ENCODE results near the gene C10orf71.
A peak's percentile ranks its signal among the peaks of the same experiment; 100 is the strongest.

Gene C10orf71

DNA sequence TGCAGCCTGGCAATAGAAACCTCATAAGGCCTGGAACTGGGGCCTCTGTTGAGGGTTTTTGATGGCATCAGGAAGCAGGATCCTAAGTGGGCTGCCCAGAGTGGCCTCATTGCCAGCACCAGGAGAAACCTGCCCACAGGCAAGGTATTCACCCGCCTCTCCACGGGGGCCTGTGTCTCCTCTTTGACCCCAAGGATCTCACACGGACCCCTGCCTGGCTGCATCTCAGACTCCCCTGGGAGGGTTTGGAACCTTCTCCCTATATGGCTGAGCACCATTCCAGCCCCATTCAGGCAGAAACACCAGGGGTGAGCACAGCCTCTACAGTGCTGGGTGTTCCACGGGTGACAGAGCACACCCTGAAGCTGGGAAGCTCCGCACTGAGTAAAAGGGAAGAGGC is 14.6 kb upstream of the C10orf71 start:
- TF ChIP-seq PATZ1 (CRISPR knock-in tag; IDR thresholded peaks at IDR 0.05; ENCODE audit: borderline replicate concordance), result no peak
- no peak for ATAC-seq

GRCh38 chr10:49285232-49285631 is 13.7 kb upstream of the C10orf71 start:
- no peak for ATAC-seq
- no peak for TF ChIP-seq ESRRG (CRISPR knock-in tag; IDR thresholded peaks at IDR 0.05)
- TF ChIP-seq ZNF8 (CRISPR knock-in tag; IDR thresholded peaks at IDR 0.05), result peak; percentile 52; the same call in 1 of the 2 replicates

GRCh38 chr10:49286686-49287085 is 12.3 kb upstream of the C10orf71 start:
- ATAC-seq, result no peak
- TF ChIP-seq ESRRG (CRISPR knock-in tag; IDR thresholded peaks at IDR 0.05) (no peak), SNAI2 (CRISPR knock-in tag; IDR thresholded peaks at IDR 0.05) (no peak), PPARA (CRISPR knock-in tag; IDR thresholded peaks at IDR 0.05; ENCODE audit: borderline replicate concordance) (no peak), BACH2 (CRISPR knock-in tag; IDR thresholded peaks at IDR 0.05; ENCODE audit: borderline replicate concordance) (no peak), ZFP30 (CRISPR knock-in tag; IDR thresholded peaks at IDR 0.05) (no peak), ZNF565 (CRISPR knock-in tag; conservative IDR thresholded peaks at IDR 0.05; ENCODE audit: low read depth) (no peak)

- no peak for ATAC-seq
- TF ChIP-seq TCF4 (CRISPR knock-in tag; IDR thresholded peaks at IDR 0.05; ENCODE audit: borderline replicate concordance) (no peak), ZFP3 (CRISPR knock-in tag; IDR thresholded peaks at IDR 0.05) (no peak), RARB (CRISPR knock-in tag; IDR thresholded peaks at IDR 0.05) (no peak), ZNF565 (CRISPR knock-in tag; conservative IDR thresholded peaks at IDR 0.05; ENCODE audit: low read depth) (no peak), OSR1 (CRISPR knock-in tag; IDR thresholded peaks at IDR 0.05) (no peak), ZNF70 (CRISPR knock-in tag; IDR thresholded peaks at IDR 0.05) (no peak), ZNF8 (CRISPR knock-in tag; IDR thresholded peaks at IDR 0.05) (no peak), ZFP30 (CRISPR knock-in tag; IDR thresholded peaks at IDR 0.05) (no peak), PATZ1 (CRISPR knock-in tag; IDR thresholded peaks at IDR 0.05; ENCODE audit: borderline replicate concordance) (no peak), BACH2 (CRISPR knock-in tag; IDR thresholded peaks at IDR 0.05; ENCODE audit: borderline replicate concordance) (no peak), ISL1 (CRISPR knock-in tag; IDR thresholded peaks at IDR 0.05) (no peak)
Observed at GRCh38 chr10:49287689-49288340, 11.2 kb upstream of the C10orf71 start.

- TF ChIP-seq ZNF70 (CRISPR knock-in tag; IDR thresholded peaks at IDR 0.05) (no peak), ZNF8 (CRISPR knock-in tag; IDR thresholded peaks at IDR 0.05) (no peak)
- ATAC-seq, result no peak
Observed at GRCh38 chr10:49288341-49289065, 10.5 kb upstream of the C10orf71 start.

DNA sequence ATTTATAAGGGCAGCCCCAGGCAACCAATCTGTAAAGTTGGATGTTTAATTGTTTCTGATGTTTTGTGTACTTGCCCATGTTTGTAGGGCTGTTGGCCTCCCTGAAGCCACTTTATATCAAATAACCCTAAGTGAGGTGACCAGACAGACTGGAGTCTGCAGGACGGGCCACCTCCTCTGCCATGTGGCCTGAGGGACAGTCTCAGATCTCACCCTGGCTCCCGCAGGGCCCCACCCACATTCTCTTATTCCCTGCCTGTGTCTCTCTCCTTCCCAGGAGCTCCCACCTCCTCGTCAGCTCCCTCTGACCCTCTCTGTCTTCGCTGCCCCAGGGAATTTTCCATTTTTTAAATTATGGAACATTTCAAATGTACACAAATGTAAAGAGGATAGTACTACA is 9.5 kb upstream of the C10orf71 start:
- no peak for ATAC-seq
- TF ChIP-seq ARNTL (CRISPR knock-in tag; IDR thresholded peaks at IDR 0.05; ENCODE audit: borderline replicate concordance, low read depth) (no peak), ZNF565 (CRISPR knock-in tag; conservative IDR thresholded peaks at IDR 0.05; ENCODE audit: low read depth) (no peak), TOX (CRISPR knock-in tag; IDR thresholded peaks at IDR 0.05; ENCODE audit: borderline replicate concordance) (no peak), ZNF70 (CRISPR knock-in tag; IDR thresholded peaks at IDR 0.05) (no peak), TCF4 (CRISPR knock-in tag; IDR thresholded peaks at IDR 0.05; ENCODE audit: borderline replicate concordance) (no peak), ZFP3 (CRISPR knock-in tag; IDR thresholded peaks at IDR 0.05) (no peak), CREB5 (CRISPR knock-in tag; IDR thresholded peaks at IDR 0.05; ENCODE audit: low read depth) (no peak), GLIS3 (CRISPR knock-in tag; IDR thresholded peaks at IDR 0.05) (no peak), ZFP30 (CRISPR knock-in tag; IDR thresholded peaks at IDR 0.05) (no peak), CSDC2 (CRISPR knock-in tag; IDR thresholded peaks at IDR 0.05) (no peak), ZC3H10 (CRISPR knock-in tag; IDR thresholded peaks at IDR 0.05) (no peak), RARB (CRISPR knock-in tag; IDR thresholded peaks at IDR 0.05) (no peak), ISL1 (CRISPR knock-in tag; IDR thresholded peaks at IDR 0.05) (no peak), PPARA (CRISPR knock-in tag; IDR thresholded peaks at IDR 0.05; ENCODE audit: borderline replicate concordance) (no peak), ESRRG (CRISPR knock-in tag; IDR thresholded peaks at IDR 0.05) (no peak), SNAI2 (CRISPR knock-in tag; IDR thresholded peaks at IDR 0.05) (no peak)
- TF ChIP-seq, protein P1, sequence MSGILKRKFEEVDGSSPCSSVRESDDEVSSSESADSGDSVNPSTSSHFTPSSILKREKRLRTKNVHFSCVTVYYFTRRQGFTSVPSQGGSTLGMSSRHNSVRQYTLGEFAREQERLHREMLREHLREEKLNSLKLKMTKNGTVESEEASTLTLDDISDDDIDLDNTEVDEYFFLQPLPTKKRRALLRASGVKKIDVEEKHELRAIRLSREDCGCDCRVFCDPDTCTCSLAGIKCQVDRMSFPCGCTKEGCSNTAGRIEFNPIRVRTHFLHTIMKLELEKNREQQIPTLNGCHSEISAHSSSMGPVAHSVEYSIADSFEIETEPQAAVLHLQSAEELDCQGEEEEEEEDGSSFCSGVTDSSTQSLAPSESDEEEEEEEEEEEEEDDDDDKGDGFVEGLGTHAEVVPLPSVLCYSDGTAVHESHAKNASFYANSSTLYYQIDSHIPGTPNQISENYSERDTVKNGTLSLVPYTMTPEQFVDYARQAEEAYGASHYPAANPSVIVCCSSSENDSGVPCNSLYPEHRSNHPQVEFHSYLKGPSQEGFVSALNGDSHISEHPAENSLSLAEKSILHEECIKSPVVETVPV (CRISPR knock-in tag; IDR thresholded peaks at IDR 0.05), result no peak
- TF ChIP-seq, protein P2, sequence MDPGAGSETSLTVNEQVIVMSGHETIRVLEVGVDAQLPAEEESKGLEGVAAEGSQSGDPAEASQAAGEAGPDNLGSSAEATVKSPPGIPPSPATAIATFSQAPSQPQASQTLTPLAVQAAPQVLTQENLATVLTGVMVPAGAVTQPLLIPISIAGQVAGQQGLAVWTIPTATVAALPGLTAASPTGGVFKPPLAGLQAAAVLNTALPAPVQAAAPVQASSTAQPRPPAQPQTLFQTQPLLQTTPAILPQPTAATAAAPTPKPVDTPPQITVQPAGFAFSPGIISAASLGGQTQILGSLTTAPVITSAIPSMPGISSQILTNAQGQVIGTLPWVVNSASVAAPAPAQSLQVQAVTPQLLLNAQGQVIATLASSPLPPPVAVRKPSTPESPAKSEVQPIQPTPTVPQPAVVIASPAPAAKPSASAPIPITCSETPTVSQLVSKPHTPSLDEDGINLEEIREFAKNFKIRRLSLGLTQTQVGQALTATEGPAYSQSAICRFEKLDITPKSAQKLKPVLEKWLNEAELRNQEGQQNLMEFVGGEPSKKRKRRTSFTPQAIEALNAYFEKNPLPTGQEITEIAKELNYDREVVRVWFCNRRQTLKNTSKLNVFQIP (CRISPR knock-in tag; IDR thresholded peaks at IDR 0.05; ENCODE audit: borderline replicate concordance, low read depth), result no peak

Data from SK-N-SH treated with all-trans-retinoic acid at 6 μM for 48 hours (cell line).